GM21717 (cell line): ENCODE results near the gene GSTM5.
"Not testable (repeated sequence)": the region's sequence is repeated elsewhere in the genome, so short reads cannot be mapped to it uniquely, and the experiment has no call there.

Source experiments
- ATAC-seq: cut with Tn5 transposase; IDR thresholded peaks from one replicate; pipeline ENCODE4 v1.9.1; 2021; ENCODE audit warnings: mild to moderate bottlenecking, moderate library complexity; ENCODE audit not compliant: unreplicated experiment

The GSTM5 gene

GRCh38 chr1:109726728-109727373 is 14.8 kb downstream of the GSTM5 start:
- no peak for ATAC-seq

GRCh38 chr1:109728870-109729269 is 16.8 kb downstream of the GSTM5 start:
- no peak for ATAC-seq

GRCh38 chr1:109730666-109731065 is 18.6 kb downstream of the GSTM5 start:
- ATAC-seq = no peak

GRCh38 chr1:109732390-109732881 is 20.4 kb downstream of the GSTM5 start:
- no peak for ATAC-seq

GRCh38 chr1:109733236-109733870 is 21.3 kb downstream of the GSTM5 start:
- ATAC-seq = no peak

- no peak for ATAC-seq
Measured at GRCh38 chr1:109739738-109740614, 27.9 kb downstream of the GSTM5 start.

GRCh38 chr1:109740615-109741373 is 28.7 kb downstream of the GSTM5 start, which contains the start of gene GSTM3:
GSTM3 (minus strand) TSS chr1:109741038; CDS start chr1:109740287, 751 bp downstream.
- ATAC-seq = no peak

GRCh38 chr1:109748311-109748710 is 36.3 kb downstream of the GSTM5 start:
- ATAC-seq = not testable (repeated sequence)

- ATAC-seq = no peak
Measured at GRCh38 chr1:109749221-109749620, 37.2 kb downstream of the GSTM5 start.

GRCh38 chr1:109750241-109750882 is 38.3 kb downstream of the GSTM5 start:
- no peak for ATAC-seq

- ATAC-seq = no peak
Measured at GRCh38 chr1:109750920-109751319, 38.9 kb downstream of the GSTM5 start.

- ATAC-seq = no peak
Measured at GRCh38 chr1:109751531-109752260, 39.6 kb downstream of the GSTM5 start.

GRCh38 chr1:109754738-109755137 is 42.7 kb downstream of the GSTM5 start:
- no peak for ATAC-seq

GRCh38 chr1:109756325-109756724 is 44.3 kb downstream of the GSTM5 start:
- not testable (repeated sequence) for ATAC-seq

- ATAC-seq = no peak
Measured at GRCh38 chr1:109756848-109757521, 44.9 kb downstream of the GSTM5 start.

- no peak for ATAC-seq
Measured at GRCh38 chr1:109757936-109758786, 46.1 kb downstream of the GSTM5 start.

- ATAC-seq = no peak
Measured at GRCh38 chr1:109759513-109760334, 47.7 kb downstream of the GSTM5 start.
